Measurements from ENCODE around the gene STIM1. TPM values are rescaled to one million over a fixed set of nuclear protein-coding genes. Genes with fewer than 3 reads are reported as not detected.

The STIM1 gene
- total RNA-seq, 1 experiment from 2014 or later = 15.2 TPM

GRCh38 chr11:4044976-4045646 is 189.6 kb downstream of the STIM1 start:
- H3K4me2 ChIP-seq (ENCODE audit: insufficient read depth, insufficient read length, low read length) = no peak overlapping the region
- H3K27ac Mint-ChIP-seq = no peak overlapping the region

More at GRCh38 chr11:4044976-4045646, 189.6 kb downstream of the STIM1 start:
- TF ChIP-seq CTCF (conservative IDR thresholded peaks at IDR 0.05) = no peak
- Histone ChIP-seq H3K56ac (ENCODE audit: insufficient read length, low read depth, low read length) (no peak overlapping the region), H3K14ac (ENCODE audit: insufficient read depth, low read length) (no peak overlapping the region), H2AK5ac (ENCODE audit: insufficient read length, low read length) (no peak overlapping the region), H3K9ac (ENCODE audit: extremely low read depth, insufficient read length, low read length) (no peak overlapping the region), H2BK15ac (ENCODE audit: low read depth, low read length) (no peak overlapping the region), H4K20me1 (ENCODE audit: control insufficient read depth, insufficient read depth, insufficient read length) (no peaks in the 10 kb centered on the region), H2BK20ac (ENCODE audit: low read depth, low read length, poor library complexity, severe bottlenecking) (no peak overlapping the region), H3K4me1 (ENCODE audit: insufficient read depth, low read length) (no peaks in the 10 kb centered on the region), H3K23me2 (ENCODE audit: insufficient read length, low read depth, low read length, poor library complexity, severe bottlenecking) (no peaks in the 10 kb centered on the region), H3K27me3 (ENCODE audit: insufficient read depth, low read length) (no peaks in the 10 kb centered on the region), H3K79me1 (ENCODE audit: insufficient read depth, low read depth, low read length, poor library complexity, severe bottlenecking) (no peaks in the 10 kb centered on the region), H2BK120ac (ENCODE audit: low read depth, low read length, poor library complexity, severe bottlenecking) (no peak overlapping the region), H2AFZ (ENCODE audit: low read length) (no peak overlapping the region), H4K5ac (ENCODE audit: insufficient read length, low read depth, low read length) (no peak overlapping the region), H3K23ac (ENCODE audit: insufficient read length, low read depth, low read length) (no peak overlapping the region), H4K91ac (ENCODE audit: insufficient read length, low read depth, low read length) (no peak overlapping the region), H2BK12ac (ENCODE audit: insufficient read length, low read depth, low read length) (no peak overlapping the region), H4K8ac (replicated peaks; ENCODE audit: insufficient read length, low read depth, low read length) (no peak overlapping the region), H3K79me2 (ENCODE audit: insufficient read depth, low read length) (no peaks in the 10 kb centered on the region), H3K18ac (ENCODE audit: insufficient read length, low read depth, low read length) (no peak overlapping the region), H3K4ac (ENCODE audit: low read depth, low read length) (no peak overlapping the region), H2BK5ac (ENCODE audit: insufficient read length, low read length) (no peak overlapping the region), H3K27ac (ENCODE audit: insufficient read length, low read depth, low read length) (no peak overlapping the region), H3K9me3 (ENCODE audit: control insufficient read depth, low read depth, low read length) (no peaks in the 10 kb centered on the region), H3T11ph (ENCODE audit: low read length) (no peak overlapping the region)
- Mint-ChIP-seq H3K4me3 (no peak overlapping the region), H3K9me3 (no peaks in the 10 kb centered on the region), H3K27me3 (ENCODE audit: low read depth) (no peaks in the 10 kb centered on the region), H3K4me1 (no peaks in the 10 kb centered on the region), H3K36me3 (ENCODE audit: insufficient read depth in 1 of 3, low read depth in 3 of 3) (no peaks in the 10 kb centered on the region)
- no peak for DNase-seq
- no CpG with 5 or more reads among the region's 4 CpGs for WGBS (ENCODE audit: extremely low coverage, insufficient read length, low lambda C conversion rate)

Measured in H9 (cell line).